ENCODE measurements around the gene IL9. TPM values are rescaled to one million over a fixed set of nuclear protein-coding genes. Genes with fewer than 3 reads are reported as not detected.

The IL9 gene
- not detected for polyA plus RNA-seq (ENCODE audit: insufficient read length in 3 of 3)
- long read RNA-seq, donor 1: 0 reads
- long read RNA-seq, donor 2: 0 reads
- long read RNA-seq, donor 3: 0 reads
- long read RNA-seq, donor 4: 0 reads
- long read RNA-seq, donor 5: 0 reads
- long read RNA-seq, donor 6: 0 reads
- long read RNA-seq, donor 7: 0 reads
- long read RNA-seq, donor 8: 0 reads
- long read RNA-seq, donor 9: 0 reads
- long read RNA-seq, donor 10: 0 reads
- long read RNA-seq, donor 11: 0 reads
- long read RNA-seq, donor 12: 0 reads
- long read RNA-seq, donor 13: 0 reads
- long read RNA-seq, donor 14: 0 reads
- long read RNA-seq, donor 15: 0 reads
- long read RNA-seq, donor 16: 0 reads

DNA sequence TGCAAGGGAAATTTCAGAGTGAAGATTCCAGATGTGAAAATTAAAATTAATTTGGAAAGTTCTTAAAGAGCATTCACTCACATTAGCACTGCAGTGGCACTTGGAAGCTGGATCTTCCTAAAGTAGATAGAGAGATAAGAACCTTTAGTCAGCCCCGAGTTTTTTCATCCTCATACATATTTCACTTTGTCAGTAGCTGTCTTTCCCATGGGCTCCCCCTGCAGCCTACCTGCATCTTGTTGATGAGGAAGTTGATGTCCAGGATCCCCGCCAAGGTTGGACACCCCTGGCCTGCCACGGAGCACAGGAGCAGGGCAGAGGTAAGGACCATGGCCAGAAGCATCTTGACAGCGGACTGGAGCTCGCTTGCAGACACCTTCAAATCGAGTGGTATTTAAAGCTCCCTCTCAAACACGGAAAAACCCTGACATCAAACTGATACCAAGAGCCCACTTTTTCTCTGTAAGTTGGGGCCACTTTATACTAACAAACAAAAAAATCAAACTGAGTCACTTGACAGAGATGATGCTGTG is at the start of gene IL9:
Gene IL9, minus strand, starts transcription at position 368 of the 533 bp plus-strand sequence. Its CDS starts 25 bp downstream, at position 343.
- no peak for DNase-seq (ENCODE audit: extremely low read depth in 1 of 11, low read depth in 9 of 11, low spot score in 4 of 11)

DNA sequence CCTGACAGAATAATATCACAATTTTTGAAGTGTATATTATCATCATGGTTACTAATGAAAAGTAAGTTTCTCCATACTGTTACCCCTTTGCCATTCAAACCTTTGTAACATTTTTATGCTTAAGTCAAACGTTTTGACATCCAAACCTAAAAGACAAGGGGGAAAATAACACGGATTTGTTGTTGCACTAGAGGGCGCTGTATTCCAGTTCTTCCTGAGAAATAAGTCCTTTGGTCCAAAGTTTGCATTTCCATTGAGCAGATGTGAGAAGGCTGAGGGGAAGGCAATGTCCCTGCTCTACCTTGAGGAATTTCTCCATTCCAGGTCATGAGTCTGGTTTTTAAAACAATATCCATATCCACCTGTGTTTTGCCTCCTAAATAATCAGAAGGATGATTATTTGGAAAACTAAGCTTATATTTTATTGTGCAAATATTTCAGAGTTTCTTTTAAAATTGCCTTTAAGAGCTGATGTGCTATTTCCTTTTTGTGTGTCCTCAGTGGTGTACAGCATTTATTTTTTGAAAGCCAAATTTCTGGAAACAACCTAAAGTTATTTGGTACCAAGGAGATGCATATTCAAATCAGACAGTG is 49.4 kb upstream of the IL9 start:
- DNase-seq (ENCODE audit: extremely low read depth in 1 of 11, low read depth in 9 of 11, low spot score in 4 of 11): peak in 10 of 11 donors; percentile 54 to 81 (median 68)

DNA sequence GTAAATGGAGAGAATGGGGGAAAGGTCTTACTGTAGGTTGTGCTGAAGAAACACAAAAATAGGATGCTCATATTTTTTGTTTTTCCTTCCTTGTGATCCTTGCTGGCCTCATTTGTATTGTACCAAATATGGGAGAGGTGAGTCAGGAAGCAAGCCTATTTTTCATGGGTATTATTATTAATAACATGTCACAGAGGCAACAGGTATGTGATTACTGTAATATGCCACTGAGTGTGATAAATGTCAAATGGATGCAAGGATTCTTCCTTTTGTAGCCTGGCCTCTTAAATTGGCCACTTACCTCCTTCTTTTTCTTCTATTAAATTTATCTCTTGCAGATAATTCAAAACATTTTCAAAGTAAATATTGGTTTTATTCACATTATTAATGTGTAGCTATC is 48.9 kb upstream of the IL9 start:
- DNase-seq (ENCODE audit: extremely low read depth in 1 of 11, low read depth in 9 of 11, low spot score in 4 of 11): no peak

DNA sequence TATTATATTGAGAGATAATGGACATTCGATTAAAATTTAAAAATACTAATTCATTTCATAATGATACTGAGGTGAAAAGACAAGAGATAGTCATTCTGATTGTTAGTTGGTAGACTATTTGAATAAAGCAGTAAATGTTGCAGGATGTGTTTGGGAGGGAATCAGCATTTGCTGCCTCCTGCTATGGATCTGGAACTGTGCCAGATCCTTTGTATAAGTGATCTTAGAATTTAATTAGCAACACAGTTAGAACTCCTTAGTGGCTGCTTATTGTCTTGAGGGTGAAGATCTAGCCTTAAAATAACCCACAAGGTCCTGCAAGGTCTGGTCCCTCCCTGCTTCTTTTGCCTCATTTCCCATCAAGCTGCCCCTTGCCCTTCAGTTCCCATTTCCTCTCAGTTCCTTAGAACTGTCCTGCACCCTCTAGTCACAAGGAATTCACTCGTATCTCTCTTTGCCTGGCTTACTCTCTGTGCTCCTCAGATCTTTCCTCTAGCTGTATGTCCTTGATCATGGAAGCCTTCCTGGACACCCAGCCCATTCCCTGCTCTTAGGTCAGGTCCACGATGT is 46.6 kb upstream of the IL9 start:
- DNase-seq (ENCODE audit: extremely low read depth in 1 of 11, low read depth in 9 of 11, low spot score in 4 of 11): no peak

DNA sequence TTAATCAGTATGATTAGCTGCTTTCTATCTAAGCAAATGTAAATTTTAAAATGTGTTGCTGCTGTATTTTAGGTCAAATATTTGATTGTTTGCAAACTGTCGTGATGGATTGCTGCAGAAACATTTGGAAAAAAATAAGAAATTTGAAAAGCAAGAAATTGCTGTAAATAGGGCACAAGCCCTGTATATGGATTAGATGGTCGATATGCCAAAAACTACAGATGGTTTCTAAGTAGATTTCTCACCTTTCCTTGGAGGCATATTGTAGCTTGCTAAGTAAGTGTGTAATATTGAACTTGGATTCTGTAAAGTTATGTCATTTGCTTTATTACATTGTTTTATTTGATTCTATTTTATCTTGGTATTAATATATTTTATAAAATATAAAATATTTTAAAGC is 46.1 kb upstream of the IL9 start:
- no peak for DNase-seq (ENCODE audit: extremely low read depth in 1 of 11, low read depth in 9 of 11, low spot score in 4 of 11)

DNA sequence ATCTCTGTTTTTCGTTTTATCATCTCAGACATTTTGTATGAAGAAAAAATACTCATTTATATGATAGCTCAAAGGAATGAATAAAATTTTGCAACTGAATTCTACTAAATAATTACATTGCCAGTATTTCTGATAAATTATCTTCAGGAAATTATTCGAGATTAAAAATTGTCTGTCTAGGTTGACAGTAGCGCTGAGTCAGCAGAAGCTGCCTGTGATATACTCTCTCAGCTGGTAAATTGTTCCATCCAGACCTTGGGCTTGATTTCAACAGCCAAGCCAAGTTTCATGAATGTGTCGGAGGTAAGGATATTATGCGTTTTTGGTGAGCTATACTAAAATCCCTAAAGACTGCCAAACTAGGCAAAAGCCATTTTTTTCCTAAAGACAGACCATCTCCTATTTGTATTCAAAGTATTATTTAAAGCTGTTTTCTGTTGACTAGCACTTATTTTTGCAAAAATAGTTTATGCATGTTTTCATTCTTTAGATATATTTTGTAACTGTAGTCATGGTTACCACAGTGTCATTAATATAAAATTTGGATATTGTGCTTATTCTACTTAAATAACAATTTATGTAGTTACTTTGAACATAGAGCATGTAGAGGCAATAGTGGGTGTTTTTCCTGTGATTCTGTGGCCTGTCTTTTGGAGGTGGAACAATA is 41.7 kb upstream of the IL9 start:
- DNase-seq (ENCODE audit: extremely low read depth in 1 of 11, low read depth in 9 of 11, low spot score in 4 of 11): no peak

DNA sequence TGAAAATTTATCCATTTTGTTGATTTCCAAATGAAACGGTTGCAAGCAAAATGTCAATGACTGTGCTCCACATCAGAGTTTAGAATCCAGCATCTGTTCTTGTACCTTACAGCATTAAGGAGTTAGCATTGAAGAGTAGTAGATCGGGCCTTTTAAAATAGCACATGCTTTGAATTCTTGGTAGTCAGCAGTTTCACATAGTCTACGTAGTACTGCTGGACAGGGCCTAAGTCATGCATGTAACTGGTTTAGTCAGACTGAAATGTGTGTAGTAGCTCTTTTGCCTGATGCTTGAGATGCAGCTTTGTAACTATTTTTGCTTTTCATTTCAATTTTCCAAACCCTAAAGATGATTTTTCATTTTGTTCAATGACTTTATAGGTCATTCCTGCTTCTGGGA is 39.3 kb upstream of the IL9 start:
- DNase-seq (ENCODE audit: extremely low read depth in 1 of 11, low read depth in 9 of 11, low spot score in 4 of 11): peak in 5 of 11 donors; percentile 6 to 42 (median 34)

DNA sequence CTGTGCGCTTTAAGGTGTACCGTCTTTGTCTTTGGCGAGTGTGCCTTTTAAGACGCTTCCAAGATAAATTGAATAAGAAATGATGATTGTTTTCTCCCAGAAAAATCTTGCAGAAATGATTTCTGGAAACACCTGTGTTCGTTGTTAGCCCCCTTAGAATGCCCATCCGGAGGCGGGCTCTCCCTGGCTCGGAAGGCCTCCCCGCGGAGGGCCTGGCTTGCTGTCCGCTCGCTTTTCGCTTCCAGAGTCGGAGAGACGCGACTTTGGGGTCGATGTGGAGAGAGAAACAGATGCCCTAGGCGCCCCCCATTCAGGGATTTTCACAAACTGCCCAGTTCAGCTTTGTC is 35.3 kb upstream of the IL9 start:
- peak in 2 of 11 donors; percentile 3 to 7 for DNase-seq (ENCODE audit: extremely low read depth in 1 of 11, low read depth in 9 of 11, low spot score in 4 of 11)

DNA sequence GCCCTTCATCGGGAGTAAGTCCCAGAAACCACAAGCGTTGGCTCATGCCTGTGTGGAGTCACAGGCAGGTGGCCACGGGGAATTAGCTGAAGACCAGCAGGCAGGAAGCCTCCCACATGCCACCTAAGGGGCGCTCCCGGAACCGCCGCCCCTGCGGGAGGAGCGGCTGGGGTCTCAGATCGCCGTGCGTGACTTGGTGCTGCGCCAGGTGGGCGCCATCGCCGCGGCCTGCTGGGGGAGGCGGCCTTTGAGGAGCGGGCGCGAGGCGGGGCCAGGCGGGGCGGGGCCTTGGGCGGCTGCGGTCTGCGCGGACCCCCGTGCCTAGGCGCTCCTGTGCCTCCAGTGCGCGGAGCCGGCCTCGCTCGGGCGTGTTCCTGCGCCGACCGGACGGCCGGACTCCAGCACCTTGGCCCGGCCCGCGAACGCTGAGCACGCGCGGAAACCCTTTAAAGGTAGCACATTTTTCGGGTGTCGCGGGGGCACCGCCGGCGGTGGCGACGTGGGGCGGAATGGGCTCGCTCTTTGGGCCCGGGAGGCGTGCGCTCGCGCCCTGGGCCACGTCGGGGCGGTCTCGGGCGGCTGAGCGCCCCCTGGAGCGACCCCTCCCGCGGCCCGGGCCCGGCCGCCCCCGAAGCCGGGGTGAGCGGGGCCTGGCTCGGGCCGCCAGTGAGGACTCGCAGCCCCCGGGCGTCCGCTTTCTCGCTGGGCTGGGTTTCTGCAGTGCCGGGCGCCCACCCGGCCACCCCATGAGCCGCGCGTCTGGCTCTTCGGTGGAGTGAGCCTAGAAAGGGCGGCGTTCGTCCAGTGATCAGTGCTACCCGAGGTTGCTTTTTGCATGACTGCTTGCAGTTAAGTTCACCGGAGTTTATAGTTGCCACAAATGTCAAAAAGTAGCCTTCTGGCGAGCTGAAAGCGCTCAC is 34.6 kb upstream of the IL9 start:
- peak in 8 of 11 donors; percentile 29 to 64 (median 53) for DNase-seq (ENCODE audit: extremely low read depth in 1 of 11, low read depth in 9 of 11, low spot score in 4 of 11)

DNA sequence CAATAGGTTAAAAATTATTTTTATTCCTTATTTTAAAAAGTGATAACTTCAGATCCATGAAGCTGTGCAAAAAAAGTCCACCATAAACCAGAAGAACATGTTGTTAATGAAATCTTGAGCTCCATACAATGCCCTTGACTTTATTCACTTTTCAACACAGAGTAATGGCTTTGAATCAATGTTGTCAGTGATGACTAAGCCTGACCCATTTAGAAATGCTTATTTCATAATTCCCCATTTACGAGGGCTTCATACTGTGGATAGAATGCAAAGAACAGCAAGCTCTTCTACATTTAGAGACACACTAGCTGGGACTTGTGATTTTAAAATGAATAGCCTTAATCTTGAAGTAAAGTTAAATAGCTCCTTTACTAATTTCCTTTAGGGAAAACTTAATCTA is 25.7 kb upstream of the IL9 start:
- no peak for DNase-seq (ENCODE audit: extremely low read depth in 1 of 11, low read depth in 9 of 11, low spot score in 4 of 11)

DNA sequence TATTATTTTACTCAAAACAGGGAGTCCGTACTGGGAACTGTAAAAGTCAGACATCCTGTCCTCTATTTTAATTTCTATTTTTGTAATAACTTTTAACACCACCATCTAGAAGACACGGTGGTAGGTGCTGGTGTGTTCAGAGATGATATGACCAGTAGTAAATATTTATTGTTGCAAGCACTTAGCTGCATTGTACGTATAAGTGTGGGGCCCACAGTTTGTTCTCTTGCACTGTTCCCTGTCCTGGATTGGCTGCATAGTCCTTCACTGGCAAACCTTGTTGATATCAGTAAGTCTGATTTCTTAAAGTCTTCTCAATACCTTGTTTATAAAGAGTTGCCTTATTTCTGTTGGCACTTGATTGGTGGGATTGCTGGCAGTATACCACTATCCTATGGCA is 24.6 kb upstream of the IL9 start:
- DNase-seq (ENCODE audit: extremely low read depth in 1 of 11, low read depth in 9 of 11, low spot score in 4 of 11): no peak

DNA sequence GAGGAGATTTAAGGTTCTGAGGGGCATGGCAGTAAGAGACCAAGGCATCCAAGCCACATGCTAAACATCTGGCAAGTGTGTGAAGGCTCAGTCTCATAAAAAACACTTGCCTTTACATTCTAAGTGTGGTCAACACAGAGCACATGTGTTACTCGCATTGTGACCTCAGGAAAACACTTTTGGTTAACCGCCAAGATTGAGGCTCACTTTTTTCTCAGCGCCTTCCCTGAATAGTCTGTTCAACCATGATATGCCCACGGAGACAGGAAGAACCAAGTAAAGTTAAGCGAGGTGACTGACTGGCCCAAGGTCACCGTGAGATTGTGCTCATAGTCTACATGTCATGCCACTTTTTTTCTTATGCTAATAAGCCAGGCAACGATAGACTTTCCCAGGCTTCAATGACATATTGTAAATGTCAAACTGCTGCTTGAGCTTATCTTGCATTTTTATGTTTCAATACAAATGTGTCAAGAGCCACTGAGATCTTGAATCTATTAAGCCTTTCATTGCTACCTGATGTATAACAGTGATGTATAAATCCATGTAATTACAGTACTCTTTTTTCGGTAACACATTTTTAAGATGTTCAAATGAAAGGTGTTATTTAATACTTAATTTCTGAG is 21.1 kb upstream of the IL9 start:
- DNase-seq (ENCODE audit: extremely low read depth in 1 of 11, low read depth in 9 of 11, low spot score in 4 of 11): no peak

DNA sequence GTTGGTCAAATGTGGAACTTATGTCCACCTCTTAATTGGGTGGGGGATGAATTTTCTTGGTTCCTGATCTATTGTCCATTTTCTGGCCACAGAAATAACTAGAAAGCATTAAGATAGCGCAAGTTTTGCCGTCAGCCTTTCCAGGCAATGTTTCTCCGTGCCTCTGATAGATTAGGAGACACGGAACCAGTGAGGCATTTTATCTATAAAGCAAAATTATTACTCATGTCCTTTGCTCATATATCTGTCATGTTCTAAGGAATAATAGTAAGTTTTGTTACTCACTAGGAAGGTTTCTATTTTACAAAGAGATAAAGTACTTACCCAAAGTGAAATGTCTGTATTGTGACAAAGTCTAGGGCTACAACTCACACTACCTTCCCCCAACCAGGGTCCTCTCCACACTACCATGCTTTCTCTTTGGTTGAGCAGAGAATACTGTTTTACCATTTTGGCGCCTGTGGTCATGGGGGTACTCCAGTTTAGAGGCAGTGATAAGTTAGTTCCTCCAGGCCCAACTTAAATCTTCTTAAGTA is 19.9 kb upstream of the IL9 start:
- no peak for DNase-seq (ENCODE audit: extremely low read depth in 1 of 11, low read depth in 9 of 11, low spot score in 4 of 11)

DNA sequence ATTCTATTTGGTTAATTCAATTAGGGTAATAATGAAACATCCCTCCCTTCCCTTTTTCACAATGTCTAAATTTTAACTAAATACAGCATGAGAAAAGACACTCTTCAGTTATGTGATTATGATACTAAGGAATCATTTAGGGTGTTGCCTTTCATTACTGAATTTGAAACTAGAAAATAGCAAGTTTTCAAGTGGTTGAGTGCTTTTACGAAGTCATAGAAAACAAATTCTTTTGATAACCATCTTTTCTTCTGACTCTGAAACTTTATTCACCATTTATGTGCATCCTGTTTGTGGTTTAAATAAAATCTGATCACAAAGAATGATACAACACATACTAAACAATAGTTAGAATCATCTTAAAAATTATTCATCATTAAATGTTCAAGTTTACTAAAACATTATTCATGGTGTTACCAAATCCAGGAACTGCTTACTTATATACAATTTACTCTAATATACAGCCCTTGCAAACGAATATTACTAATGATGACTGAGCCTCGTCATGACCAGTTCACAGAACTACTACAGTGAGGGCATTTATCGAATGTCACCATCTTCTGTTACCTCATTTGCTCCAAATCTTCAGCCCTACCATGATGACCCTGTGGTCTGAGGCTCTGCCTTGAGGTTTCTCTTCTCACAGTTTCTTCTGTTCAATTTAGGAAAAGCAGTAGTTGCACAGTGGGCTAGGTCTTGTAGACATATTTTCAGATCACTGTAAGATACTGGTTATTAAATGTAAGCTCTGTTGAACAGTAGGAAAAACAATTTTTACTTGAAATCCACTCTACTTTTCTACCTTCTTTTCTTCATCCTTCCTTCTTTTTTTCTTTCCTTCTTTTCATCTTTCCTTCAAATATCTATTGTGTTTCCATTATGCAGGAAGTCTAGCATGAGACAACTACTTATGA is 18.3 kb upstream of the IL9 start:
- no peak for DNase-seq (ENCODE audit: extremely low read depth in 1 of 11, low read depth in 9 of 11, low spot score in 4 of 11)

DNA sequence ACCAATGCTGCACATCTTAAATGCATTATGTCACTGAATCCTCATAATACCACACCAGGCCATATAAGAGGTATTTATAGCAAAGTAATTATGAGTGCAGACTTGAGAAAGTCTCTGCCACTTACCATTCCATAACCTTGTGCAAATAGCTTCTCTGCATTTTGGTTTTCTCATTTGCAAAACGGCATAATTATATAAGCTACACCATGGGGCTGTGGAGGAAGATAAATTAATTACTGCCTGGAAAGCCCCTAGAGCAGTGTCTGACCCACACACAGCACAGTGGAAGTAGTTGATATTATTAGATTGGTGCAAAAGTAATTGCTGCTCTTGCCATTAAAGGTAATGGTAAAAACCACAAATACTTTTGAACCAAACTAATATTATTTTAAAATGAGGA is 9.5 kb upstream of the IL9 start:
- DNase-seq (ENCODE audit: extremely low read depth in 1 of 11, low read depth in 9 of 11, low spot score in 4 of 11): no peak

DNA sequence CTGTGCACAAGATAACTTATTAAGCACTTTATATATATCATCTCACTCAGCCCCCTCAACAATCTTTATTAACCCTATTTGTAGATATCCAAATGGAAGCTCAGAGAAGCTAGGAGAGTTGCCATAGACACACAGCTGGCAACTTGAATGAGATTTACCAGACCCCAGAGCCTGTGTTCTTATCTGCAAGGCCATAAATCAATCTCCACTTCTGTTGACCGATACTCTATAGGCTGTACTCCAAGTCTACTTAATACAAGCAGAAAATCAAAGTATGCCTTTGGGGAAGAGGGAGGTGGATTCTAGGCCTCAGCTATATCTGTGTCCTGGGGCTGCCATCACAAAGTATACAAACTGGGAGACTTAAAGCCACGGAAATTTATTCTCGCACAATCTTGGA is 6.0 kb upstream of the IL9 start:
- DNase-seq (ENCODE audit: extremely low read depth in 1 of 11, low read depth in 9 of 11, low spot score in 4 of 11): no peak

DNA sequence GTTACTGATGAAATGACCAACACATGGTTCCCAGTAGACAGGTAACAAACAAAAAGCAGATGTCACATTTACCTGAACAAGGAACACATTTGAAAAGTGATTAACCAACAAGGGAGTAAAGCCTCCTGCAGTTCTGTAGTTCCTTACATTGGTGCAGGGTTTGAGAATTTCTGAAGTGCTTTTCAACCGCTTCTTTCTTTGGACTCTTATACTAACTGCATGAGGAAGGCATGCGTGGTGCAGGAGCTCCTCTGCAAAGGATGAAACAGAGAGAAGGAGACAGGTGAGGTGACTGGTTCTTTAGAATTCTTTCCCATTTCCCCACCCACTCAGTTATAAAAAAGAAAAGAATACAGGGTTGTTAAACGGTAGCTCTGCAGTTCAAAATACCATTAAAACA is 4.6 kb upstream of the IL9 start:
- no peak for DNase-seq (ENCODE audit: extremely low read depth in 1 of 11, low read depth in 9 of 11, low spot score in 4 of 11)
